SK-N-MC (cell line): Measurements from ENCODE around the gene TARBP1.

ENCODE experiments used
- EZH2 ChIP-seq: fragments of 200-600 bp; sonication (generic); IDR thresholded peaks from one replicate; pipeline ENCODE4 v1.6.1; 2017; ENCODE audit warnings: antibody characterized with exemption
- FOXP2 ChIP-seq: optimal IDR thresholded peaks from 2 replicates; pipeline ENCODE3; 2011; ENCODE audit warnings: mild to moderate bottlenecking, moderate library complexity; ENCODE audit not compliant: insufficient read depth; ENCODE audit errors: extremely low read length, control extremely low read depth
- POLR2AphosphoS5 ChIP-seq: IDR thresholded peaks from 2 replicates; pipeline ENCODE4 v1.6.1; 2012; ENCODE audit warnings: mild to moderate bottlenecking, low read depth, low read length, borderline replicate concordance

GRCh38 chr1:234371414-234371813, 107.6 kb downstream of the TARBP1 start:
- TF ChIP-seq POLR2AphosphoS5, result no peak
- TF ChIP-seq EZH2, result no peak
- TF ChIP-seq FOXP2, result no peak
